NOMO-1 (cell line): Measurements from ENCODE around the gene PFKFB3.

Experiments
- DNase-seq, 2 experiments: peaks; one replicate each; lab custom pipeline; 2025; ENCODE audit not compliant: unreplicated experiment in 2 of 2; lab: John Stamatoyannopoulos, UW

PFKFB3 gene

DNA sequence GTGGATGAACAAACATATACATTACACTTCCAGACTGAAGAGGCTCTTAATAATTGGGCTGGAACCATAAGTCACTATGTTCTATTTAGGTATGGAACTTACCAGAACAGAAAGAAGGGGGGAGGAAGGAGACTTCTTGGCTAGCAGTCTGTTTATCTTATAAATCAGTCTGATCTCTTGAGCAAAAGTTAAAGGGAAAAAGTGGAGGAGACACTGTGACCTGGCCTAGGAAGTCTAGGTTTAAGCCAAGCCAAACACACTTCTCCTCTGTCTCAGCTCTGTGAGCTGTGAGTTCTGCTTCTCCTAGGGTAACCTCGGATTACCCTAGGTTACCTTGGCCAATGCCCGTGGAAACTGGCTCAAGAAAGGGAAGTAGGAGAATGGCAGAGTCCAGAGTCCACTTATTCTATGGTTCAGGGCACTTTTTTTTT lies 95.2 kb downstream of the PFKFB3 start:
- peak; percentile 78 to 90 for DNase-seq

DNA sequence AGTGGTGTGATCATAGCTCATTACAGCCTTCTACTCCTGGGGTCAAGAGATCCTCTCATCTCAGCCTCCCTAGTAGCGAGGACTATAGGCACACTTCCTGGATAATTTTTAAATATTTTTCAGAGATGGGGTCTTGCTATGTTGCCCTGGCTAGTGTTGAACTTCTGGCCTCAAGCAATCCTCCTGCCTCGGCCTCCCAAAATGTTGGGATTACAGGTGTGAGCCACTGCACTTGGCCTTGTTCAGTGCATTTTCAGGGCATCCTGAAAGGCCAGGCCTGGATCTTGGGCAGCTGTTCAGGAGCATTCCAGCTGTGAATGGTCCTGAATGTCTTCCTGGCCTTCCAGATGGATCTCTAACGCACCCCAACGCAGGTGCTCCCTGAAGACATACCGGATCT lies 95.7 kb downstream of the PFKFB3 start:
- DNase-seq: no peak

DNA sequence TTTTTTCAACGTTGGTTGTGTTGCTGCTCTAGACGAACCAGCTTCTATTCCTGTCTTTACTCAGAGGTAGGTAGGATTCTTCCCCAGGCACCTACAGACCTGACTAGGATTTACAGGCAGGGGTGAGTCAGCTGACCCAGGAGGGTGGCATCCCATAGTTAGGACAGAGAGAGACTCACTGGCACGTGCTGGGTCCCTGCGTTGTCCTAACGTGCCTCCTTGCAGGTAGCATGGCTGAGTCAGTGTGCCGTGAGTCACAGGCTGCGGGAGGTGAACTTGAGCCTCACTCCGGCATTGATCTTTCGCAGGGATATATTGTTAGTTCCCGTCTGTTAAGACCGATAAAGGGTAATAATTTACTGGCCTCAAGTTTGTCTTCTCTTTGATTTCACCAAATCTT lies 96.5 kb downstream of the PFKFB3 start:
- no peak for DNase-seq

GRCh38 chr10:6299743-6300105 lies 97.0 kb downstream of the PFKFB3 start:
- DNase-seq: no peak

DNA sequence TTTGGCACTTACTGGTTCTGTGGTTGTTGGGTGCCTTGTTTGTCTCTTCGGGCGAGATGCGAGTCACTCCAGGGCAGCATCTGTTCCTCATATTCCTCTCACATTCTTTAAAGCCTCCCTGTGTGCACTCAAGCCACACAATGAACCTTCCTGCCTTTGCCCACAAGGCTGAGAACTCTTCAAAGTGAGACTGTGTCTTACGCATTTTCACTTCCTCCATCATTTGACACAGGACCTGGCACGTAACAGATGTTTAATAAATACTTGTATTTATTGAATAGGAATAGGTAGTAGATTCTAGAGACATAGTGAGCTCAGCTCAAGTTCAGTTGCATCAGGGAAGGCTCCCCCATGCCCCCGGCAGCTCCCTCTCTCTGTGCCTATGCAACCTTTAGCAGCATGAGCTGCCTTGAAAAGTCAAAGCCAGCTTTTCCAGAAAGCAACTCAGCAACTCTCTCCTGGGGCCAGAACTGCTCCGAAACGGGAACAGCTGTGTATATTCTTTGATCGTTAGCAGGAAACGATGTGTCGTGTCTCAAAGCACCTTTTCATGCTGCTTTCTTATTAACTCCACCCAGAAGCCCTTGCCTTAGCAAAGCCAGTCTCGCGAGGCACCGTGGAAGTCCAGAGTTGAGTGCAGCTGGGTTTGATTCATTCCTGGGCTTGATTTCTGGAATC lies 97.5 kb downstream of the PFKFB3 start:
- peak; percentile 77 to 91 for DNase-seq

- DNase-seq: no peak
These were observed 98.2 kb downstream of the PFKFB3 start for GRCh38 chr10:6300784-6301460.

DNA sequence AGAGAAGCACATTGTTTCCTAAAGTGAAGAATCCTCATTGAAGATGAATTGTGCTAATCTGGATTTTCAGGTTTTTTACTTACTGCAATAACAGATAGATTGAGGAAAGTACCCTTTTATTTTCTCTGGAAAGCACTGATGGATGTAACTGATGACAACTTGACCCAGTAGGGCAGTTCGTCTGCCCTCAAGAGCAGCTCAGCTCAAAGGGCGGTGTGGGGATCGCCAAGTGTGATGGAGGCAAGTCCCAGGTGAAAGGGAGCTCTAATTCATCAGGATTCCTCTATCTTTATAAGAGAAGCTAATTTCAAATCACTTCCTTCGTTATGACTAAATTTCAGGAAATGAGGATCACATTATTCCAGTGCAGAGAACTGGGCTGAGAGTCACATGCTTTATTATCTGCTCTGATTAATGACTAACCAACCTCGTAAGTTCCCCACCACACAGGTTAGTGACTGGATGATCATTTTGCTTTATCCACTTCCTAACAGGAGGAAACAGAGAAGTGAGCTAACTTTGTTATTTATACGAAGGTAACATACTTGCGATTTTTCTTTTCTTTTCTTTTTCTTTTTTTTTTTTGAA lies 98.8 kb downstream of the PFKFB3 start:
- DNase-seq: no peak
